Right lung (tissue), 5 donors: Measurements from ENCODE around the gene ATP12A. TPM values are rescaled to one million over a fixed set of nuclear protein-coding genes. Genes with fewer than 3 reads are reported as not detected.
"Not testable (repeated sequence)": the region's sequence is repeated elsewhere in the genome, so short reads cannot be mapped to it uniquely, and the experiment has no call there.

ENCODE experiments used
- DNase-seq, 2 donors: peaks; one replicate each; pipeline ENCODE4 v3.0.0-alpha.2; 2013
- polyA plus RNA-seq, 5 donors: library from polyadenylated mRNA; unstranded; fragments of 120-200 nt; gene quantifications; one replicate each; pipeline versions ENCODE4 v1.2.1 to v1.2.3, GENCODE V29; 2013; ENCODE audit warnings: inconsistent platforms in 1 of 5, low replicate concordance in 1 of 5; ENCODE audit not compliant: insufficient read length in 5 of 5, insufficient read depth in 1 of 5

ATP12A gene
- polyA plus RNA-seq, 5 donors: 0.03 to 0.21 (median 0.04) TPM; not detected in 2

GRCh38 chr13:24730873-24731567, 50.8 kb downstream of the ATP12A start:
- not testable (repeated sequence) for DNase-seq

GRCh38 chr13:24734950-24735349, 54.7 kb downstream of the ATP12A start:
- no peak for DNase-seq

- no peak for DNase-seq
These were observed 56.8 kb downstream of the ATP12A start for GRCh38 chr13:24737042-24737441.

GRCh38 chr13:24738366-24738847, 58.2 kb downstream of the ATP12A start:
- no peak for DNase-seq

GRCh38 chr13:24740014-24740890, 60.0 kb downstream of the ATP12A start:
- no peak for DNase-seq

- DNase-seq: no peak
These were observed 60.9 kb downstream of the ATP12A start for GRCh38 chr13:24741016-24741662.

GRCh38 chr13:24741791-24742190, 61.6 kb downstream of the ATP12A start:
- DNase-seq: no peak

- peak in 1 of 2 donors; percentile 12 for DNase-seq
These were observed 62.1 kb downstream of the ATP12A start for GRCh38 chr13:24742294-24742693.

- DNase-seq: no peak
These were observed 62.8 kb downstream of the ATP12A start for GRCh38 chr13:24742977-24743376.

GRCh38 chr13:24744247-24744646, 64.0 kb downstream of the ATP12A start:
- DNase-seq: no peak

- DNase-seq: no peak
These were observed 65.3 kb downstream of the ATP12A start for GRCh38 chr13:24745516-24745860.

- peak in 1 of 2 donors; percentile 6 for DNase-seq
These were observed 65.8 kb downstream of the ATP12A start for GRCh38 chr13:24745861-24746617.

GRCh38 chr13:24746618-24747247, 66.5 kb downstream of the ATP12A start:
- peak in 1 of 2 donors; percentile 17 for DNase-seq

GRCh38 chr13:24747248-24748060, 67.2 kb downstream of the ATP12A start:
- peak in 1 of 2 donors; percentile 12 for DNase-seq

GRCh38 chr13:24748061-24748400, 67.8 kb downstream of the ATP12A start:
- no peak for DNase-seq

GRCh38 chr13:24759197-24759596, 79.0 kb downstream of the ATP12A start:
- DNase-seq: no peak
